HepG2 (cell line): ENCODE results near the gene FBXO11. TPM values are rescaled to one million over a fixed set of nuclear protein-coding genes. Genes with fewer than 3 reads are reported as not detected.
A peak's percentile ranks its signal among the peaks of the same experiment; 100 is the strongest.

ENCODE experiments used
- AHDC1 ChIP-seq: sonication (generic); formaldehyde crosslinking; IDR thresholded peaks from 2 replicates; pipeline ENCODE4 v1.5.1; 2020; ENCODE audit warnings: mild to moderate bottlenecking, missing genetic modification reagents, borderline replicate concordance
- BHLHE40 ChIP-seq: IDR thresholded peaks from 2 replicates; pipeline ENCODE4 v1.6.1; 2011; ENCODE audit warnings: low read length, improper control_type of control experiment
- KDM4B ChIP-seq: sonication (generic); formaldehyde crosslinking; IDR thresholded peaks from 2 replicates; pipeline ENCODE4 v1.4.0; 2020; ENCODE audit warnings: missing genetic modification reagents
- KDM5A ChIP-seq: fragments of 200-600 bp; sonication (generic); IDR thresholded peaks from 2 replicates; pipeline ENCODE4 v1.7.0; 2018; ENCODE audit warnings: antibody characterized with exemption, mild to moderate bottlenecking, low read length, borderline replicate concordance
- PLRG1 ChIP-seq: fragments of 450-650 bp; conservative IDR thresholded peaks from 2 replicates; pipeline ENCODE4 v1.6.1; 2016
- RFXANK ChIP-seq: IDR thresholded peaks from 2 replicates; pipeline ENCODE4 v1.6.1; 2016
- SIN3B ChIP-seq: fragments of 150-350 bp; IDR thresholded peaks from 2 replicates; pipeline ENCODE4 v1.6.1; 2014; ENCODE audit warnings: low read length
- TFDP1 ChIP-seq: IDR thresholded peaks from 2 replicates; pipeline ENCODE4 v1.6.1; 2016; ENCODE audit warnings: missing compliant biosample characterization, missing genetic modification reagents, borderline replicate concordance
- ZNF280B ChIP-seq: sonication (generic); formaldehyde crosslinking; IDR thresholded peaks from 2 replicates; pipeline ENCODE4 v1.5.0; 2020; ENCODE audit warnings: missing genetic modification reagents, mild to moderate bottlenecking, borderline replicate concordance
- ZNF30 ChIP-seq: sonication (generic); formaldehyde crosslinking; IDR thresholded peaks from 2 replicates; pipeline ENCODE4 v1.5.0; 2020; ENCODE audit warnings: mild to moderate bottlenecking, missing genetic modification reagents
- ZNF407 ChIP-seq: sonication (generic); formaldehyde crosslinking; IDR thresholded peaks from one replicate; pipeline ENCODE4 v1.5.1; 2020; ENCODE audit warnings: mild to moderate bottlenecking, missing genetic modification reagents; ENCODE audit errors: not compliant biosample characterization
- ZNF773 ChIP-seq: sonication (generic); formaldehyde crosslinking; IDR thresholded peaks from 2 replicates; pipeline ENCODE4 v1.4.0; 2020; ENCODE audit warnings: missing genetic modification reagents, borderline replicate concordance
- polyA plus RNA-seq, 8 experiments: library from polyadenylated mRNA; depleted of rRNA in 3 of 8; stranded (reverse) in 7 of 8; unstranded in 1 of 8; fragments of >200 nt; fragmentation: Illumina TruSeq in 4 of 8; extraction: Trizol in 4 of 8; gene quantifications; 2 replicates each; pipeline versions ENCODE4 v1.2.1 to v1.2.3, GENCODE V29; 2011 to 2016; ENCODE audit warnings: low read depth in 4 of 8, missing spikeins in 1 of 8, mixed read lengths in 1 of 8; ENCODE audit not compliant: insufficient read depth in 1 of 8
- total RNA-seq, 5 experiments: library from RNA; depleted of rRNA; stranded (reverse); fragments of >200 nt; fragmentation: Illumina TruSeq; extraction: Trizol; gene quantifications; 2 replicates each; pipeline ENCODE4 v1.2.3, GENCODE V29; 2016; ENCODE audit warnings: low read depth in 1 of 5

FBXO11 gene
- total and polyA plus RNA-seq, 2 of the 13 experiments (the other 11 are each of a cell fraction or from before 2014, with no cell fraction given), result 27.9 to 47.6 TPM

GRCh38 chr2:47783486-47784351, 122.6 kb downstream of the FBXO11 start (continued):
- TF ChIP-seq SIN3B, result no peak
- no peak for TF ChIP-seq ZNF30 (CRISPR knock-in tag)
- TF ChIP-seq BHLHE40, result peak; percentile 71
- no peak for TF ChIP-seq RFXANK (CRISPR knock-in tag)
- TF ChIP-seq TFDP1 (CRISPR knock-in tag), result peak; percentile 42; the same call in 1 of the 2 replicates
- TF ChIP-seq KDM4B, result no peak
- TF ChIP-seq ZNF773 (CRISPR knock-in tag), result no peak
- TF ChIP-seq ZNF280B (CRISPR knock-in tag), result no peak
- no peak for TF ChIP-seq ZNF407 (CRISPR knock-in tag)
- TF ChIP-seq AHDC1 (CRISPR knock-in tag), result 0 out of 2 replicates have a peak, but pooled peaks have one; percentile 7
- TF ChIP-seq KDM5A, result no peak
- no peak for TF ChIP-seq PLRG1
